Measurements from ENCODE around the gene SFRP5. TPM values are rescaled to one million over a fixed set of nuclear protein-coding genes. Genes with fewer than 3 reads are reported as not detected.

Gene SFRP5
- total and polyA plus RNA-seq, 2 donors (not counting 1 experiment from before 2014, with no cell fraction given), result not detected

DNA sequence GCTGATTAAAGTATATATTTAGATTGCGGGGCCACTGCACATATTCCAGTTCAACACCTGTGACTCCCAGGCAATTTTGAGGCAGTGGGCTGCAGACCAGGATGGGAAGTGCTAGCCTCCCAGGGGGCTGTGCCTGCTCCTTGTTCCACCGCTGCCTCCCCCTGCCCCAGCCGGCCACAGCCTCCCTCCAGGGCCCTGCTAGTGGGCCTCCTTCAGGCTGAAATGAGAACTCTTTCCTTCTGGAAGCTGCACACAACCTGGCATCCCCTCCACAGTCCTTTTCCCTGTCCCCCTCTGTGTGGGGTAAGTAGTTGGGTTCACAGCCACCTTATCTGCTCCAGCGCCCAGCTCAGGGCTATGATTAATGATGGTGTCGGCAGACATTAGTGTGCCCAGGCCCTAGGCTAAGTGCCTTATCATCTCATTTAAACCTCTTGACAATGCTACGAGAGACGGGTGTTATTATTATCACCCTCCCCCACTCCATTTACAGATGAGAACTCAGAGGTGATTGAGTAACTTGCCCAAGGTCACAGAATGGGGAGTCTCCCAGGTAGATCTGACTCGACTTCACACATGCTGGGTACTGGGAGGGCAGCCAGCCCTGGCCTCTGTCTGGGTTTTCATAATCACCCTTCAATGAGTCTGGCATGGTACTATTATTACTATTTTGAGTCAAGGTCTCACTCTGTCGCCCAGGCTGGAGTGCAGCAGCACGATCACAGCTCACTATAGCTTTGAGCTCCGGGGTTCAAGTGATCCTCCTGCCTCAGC, 10.8 kb upstream of the SFRP5 start:
- CTCF ChIA-PET, result interaction anchor here (1.2 kb wide), 1 partner anchor 8 kb away, joined by 3 read pairs; no protein-coding TSS in a partner anchor
- no peak overlapping the region for H3K27ac Mint-ChIP-seq

More for the DNA sequence above, 10.8 kb upstream of the SFRP5 start:
- H3K36me3 ChIP-seq (replicated peaks in 1 of 2; ENCODE audit: control extremely low read depth in 1 of 2, control insufficient read depth in 1 of 2, extremely low read depth in 1 of 2, insufficient read depth in 2 of 2, low read length in 1 of 2), result no peaks in the 10 kb centered on the region
- H3K27ac ChIP-seq (ENCODE audit: low read length in 2 of 2), result no peak overlapping the region
- H3K27me3 ChIP-seq (replicated peaks in 1 of 4; ENCODE audit: control extremely low read depth in 1 of 4, control insufficient read depth in 3 of 4, insufficient read depth in 4 of 4, low read length in 3 of 4), result peaks cover 0 to 7% (median 0%) of the 10 kb centered on the region in 4 experiments
- no peak for TF ChIP-seq EZH2 (IDR thresholded peaks at IDR 0.05; ENCODE audit: borderline replicate concordance, insufficient read depth, low read depth, low read length, poor library complexity, severe bottlenecking)
- TF ChIP-seq, protein P1, sequence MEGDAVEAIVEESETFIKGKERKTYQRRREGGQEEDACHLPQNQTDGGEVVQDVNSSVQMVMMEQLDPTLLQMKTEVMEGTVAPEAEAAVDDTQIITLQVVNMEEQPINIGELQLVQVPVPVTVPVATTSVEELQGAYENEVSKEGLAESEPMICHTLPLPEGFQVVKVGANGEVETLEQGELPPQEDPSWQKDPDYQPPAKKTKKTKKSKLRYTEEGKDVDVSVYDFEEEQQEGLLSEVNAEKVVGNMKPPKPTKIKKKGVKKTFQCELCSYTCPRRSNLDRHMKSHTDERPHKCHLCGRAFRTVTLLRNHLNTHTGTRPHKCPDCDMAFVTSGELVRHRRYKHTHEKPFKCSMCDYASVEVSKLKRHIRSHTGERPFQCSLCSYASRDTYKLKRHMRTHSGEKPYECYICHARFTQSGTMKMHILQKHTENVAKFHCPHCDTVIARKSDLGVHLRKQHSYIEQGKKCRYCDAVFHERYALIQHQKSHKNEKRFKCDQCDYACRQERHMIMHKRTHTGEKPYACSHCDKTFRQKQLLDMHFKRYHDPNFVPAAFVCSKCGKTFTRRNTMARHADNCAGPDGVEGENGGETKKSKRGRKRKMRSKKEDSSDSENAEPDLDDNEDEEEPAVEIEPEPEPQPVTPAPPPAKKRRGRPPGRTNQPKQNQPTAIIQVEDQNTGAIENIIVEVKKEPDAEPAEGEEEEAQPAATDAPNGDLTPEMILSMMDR (IDR thresholded peaks at IDR 0.05), result no peak
- WGBS (ENCODE audit: insufficient coverage), result 70% methylated on average over 6 of the region's 11 CpGs
- intact Hi-C loops (cut with micrococcal nuclease), result no loop called here
- no peak overlapping the region for H2AFZ ChIP-seq (ENCODE audit: insufficient read depth, low read depth, low read length, poor library complexity, severe bottlenecking)
- Mint-ChIP-seq H3K27me3 (peaks cover 5% of the 10 kb centered on the region), H3K9me3 (ENCODE audit: insufficient read depth) (no peaks in the 10 kb centered on the region), H3K4me1 (no peaks in the 10 kb centered on the region), H3K4me3 (no peak overlapping the region)
- no peak for DNase-seq
- no peaks in the 10 kb centered on the region for H4K20me1 ChIP-seq (ENCODE audit: control insufficient read depth, insufficient read depth, low read length, poor library complexity, severe bottlenecking)
- H3K9ac ChIP-seq (ENCODE audit: low read length), result no peak overlapping the region
- POLR2A ChIA-PET, result no interaction called here
- H3K4me1 ChIP-seq (ENCODE audit: control insufficient read depth in 2 of 2, insufficient read depth in 2 of 2, low read length in 2 of 2), result no peaks in the 10 kb centered on the region
- no peak for ATAC-seq (ENCODE audit: low read depth)
- H3K4me3 ChIP-seq (ENCODE audit: control extremely low read depth in 1 of 5, extremely low read depth in 1 of 5, insufficient read depth in 1 of 5, low read depth in 2 of 5, low read length in 4 of 5), result no peak overlapping the region
- H3K4me2 ChIP-seq (replicated peaks; ENCODE audit: low read depth, low read length, poor library complexity, severe bottlenecking), result no peak overlapping the region
- H3K9me3 ChIP-seq (ENCODE audit: control extremely low read depth in 1 of 3, control insufficient read depth in 2 of 3, insufficient read depth in 1 of 3, low read length in 2 of 3), result no peaks in the 10 kb centered on the region
- H3K79me2 ChIP-seq (ENCODE audit: control insufficient read depth, insufficient read depth, low read length), result no peaks in the 10 kb centered on the region
